HG03060 (cell line): ENCODE data around the gene NMT2.

Experiments
- ATAC-seq: cut with Tn5 transposase; IDR thresholded peaks from one replicate; pipeline ENCODE4 v1.9.1; 2021; ENCODE audit warnings: low read depth, moderate number of reproducible peaks; ENCODE audit not compliant: unreplicated experiment

Gene NMT2

GRCh38 chr10:15182540-15183207, 14.2 kb upstream of the NMT2 start:
- ATAC-seq: no peak

- ATAC-seq: no peak
These were observed 13.2 kb upstream of the NMT2 start for GRCh38 chr10:15181576-15182156.

GRCh38 chr10:15180736-15181135, 12.2 kb upstream of the NMT2 start:
- ATAC-seq: no peak

- ATAC-seq: no peak
These were observed 7.8 kb upstream of the NMT2 start for GRCh38 chr10:15176269-15176668.

GRCh38 chr10:15175587-15175986, 7.1 kb upstream of the NMT2 start:
- no peak for ATAC-seq

GRCh38 chr10:15172306-15172840, 3.9 kb upstream of the NMT2 start:
- ATAC-seq: no peak

- ATAC-seq: no peak
These were observed 1.3 kb upstream of the NMT2 start for GRCh38 chr10:15169555-15170401.

- no peak for ATAC-seq
These were observed 477 bp upstream of the NMT2 start for GRCh38 chr10:15168786-15169554.

- peak; percentile 24 for ATAC-seq
These were observed 842 bp downstream of the NMT2 start for GRCh38 chr10:15167411-15168290.

- no peak for ATAC-seq
These were observed 2.2 kb downstream of the NMT2 start for GRCh38 chr10:15166325-15166724.

GRCh38 chr10:15163253-15163828, 5.2 kb downstream of the NMT2 start:
- no peak for ATAC-seq

- ATAC-seq: no peak
These were observed 9.5 kb downstream of the NMT2 start for GRCh38 chr10:15158972-15159371.

GRCh38 chr10:15158448-15158847, 10.0 kb downstream of the NMT2 start:
- no peak for ATAC-seq

- ATAC-seq: no peak
These were observed 12.4 kb downstream of the NMT2 start for GRCh38 chr10:15155978-15156656.

GRCh38 chr10:15152556-15152955, 15.9 kb downstream of the NMT2 start:
- no peak for ATAC-seq

GRCh38 chr10:15150563-15150962, 17.9 kb downstream of the NMT2 start:
- no peak for ATAC-seq

- no peak for ATAC-seq
These were observed 19.3 kb downstream of the NMT2 start for GRCh38 chr10:15149042-15149771.
